ENCODE results near the gene OR51T1.
"Not testable (repeated sequence)": the region's sequence is repeated elsewhere in the genome, so short reads cannot be mapped to it uniquely, and the experiment has no call there.

Gene OR51T1, protein sequence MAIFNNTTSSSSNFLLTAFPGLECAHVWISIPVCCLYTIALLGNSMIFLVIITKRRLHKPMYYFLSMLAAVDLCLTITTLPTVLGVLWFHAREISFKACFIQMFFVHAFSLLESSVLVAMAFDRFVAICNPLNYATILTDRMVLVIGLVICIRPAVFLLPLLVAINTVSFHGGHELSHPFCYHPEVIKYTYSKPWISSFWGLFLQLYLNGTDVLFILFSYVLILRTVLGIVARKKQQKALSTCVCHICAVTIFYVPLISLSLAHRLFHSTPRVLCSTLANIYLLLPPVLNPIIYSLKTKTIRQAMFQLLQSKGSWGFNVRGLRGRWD

GRCh38 chr11:4881860-4882500 lies at the start of gene OR51T1:
TSS of gene OR51T1 (plus strand) at chr11:4881900. CDS start at chr11:4881900, 0 bp downstream.
- DNase-seq: no peak

GRCh38 chr11:4839851-4840549 lies 41.7 kb upstream of the OR51T1 start:
- no peak for DNase-seq

DNA sequence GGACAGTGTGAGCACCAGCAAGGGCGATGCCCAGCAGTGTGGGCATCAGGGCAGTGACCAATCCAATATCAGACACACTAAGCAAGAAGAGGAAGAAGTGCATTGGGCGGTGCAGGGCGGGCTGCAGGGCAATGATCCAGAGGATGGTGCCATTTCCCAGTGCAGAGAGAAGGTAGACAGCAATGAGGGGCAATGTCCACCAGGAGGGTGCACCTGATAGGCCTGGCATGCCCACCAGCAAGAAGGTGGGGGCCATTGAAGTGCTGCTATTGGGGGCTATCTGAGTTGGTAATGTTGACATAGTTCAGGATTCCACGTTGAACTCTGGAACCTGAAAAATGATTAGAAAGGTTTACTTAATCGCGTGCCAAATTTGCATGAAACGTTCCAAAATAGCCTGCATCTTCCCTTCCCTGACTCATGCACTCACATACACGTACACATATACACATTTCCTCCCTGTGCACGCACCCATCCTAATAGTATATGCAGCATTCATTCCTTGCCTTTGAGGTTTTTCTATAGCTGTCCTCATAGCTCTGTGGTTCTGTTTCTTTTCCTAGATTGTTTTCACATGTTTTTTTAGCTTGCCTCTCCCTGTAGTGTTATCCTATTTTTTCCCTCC lies 32.7 kb upstream of the OR51T1 start, which contains the start of gene OR51S1:
Gene OR51S1 (minus strand): TSS at position 301 of the 625 bp plus-strand sequence. CDS start 0 bp downstream, at position 301.
- no peak for DNase-seq

- DNase-seq: peak; percentile 81
Observed at GRCh38 chr11:4851033-4851432, 30.7 kb upstream of the OR51T1 start.

DNA sequence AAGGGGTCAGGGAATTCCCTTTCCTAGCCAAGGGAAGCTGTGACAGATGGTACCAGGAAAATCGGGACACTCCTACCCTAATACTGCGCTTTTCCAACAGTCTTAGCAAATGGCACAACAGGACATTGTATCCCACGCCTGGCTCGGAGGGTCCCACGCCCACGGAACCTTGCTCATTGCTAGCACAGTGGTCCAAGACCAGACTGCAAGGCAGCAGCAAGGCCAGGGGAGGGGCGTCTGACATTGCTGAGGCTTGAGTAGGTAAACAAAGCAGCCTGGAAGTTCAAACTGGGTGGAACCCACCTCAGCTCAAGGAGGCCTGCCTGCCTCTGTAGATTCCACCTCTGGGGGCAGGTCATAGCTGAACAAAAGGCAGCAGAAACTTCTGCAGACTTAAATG lies 27.4 kb upstream of the OR51T1 start:
- DNase-seq: not testable (repeated sequence)

GRCh38 chr11:4862447-4863236 lies 19.1 kb upstream of the OR51T1 start:
- no peak for DNase-seq

DNA sequence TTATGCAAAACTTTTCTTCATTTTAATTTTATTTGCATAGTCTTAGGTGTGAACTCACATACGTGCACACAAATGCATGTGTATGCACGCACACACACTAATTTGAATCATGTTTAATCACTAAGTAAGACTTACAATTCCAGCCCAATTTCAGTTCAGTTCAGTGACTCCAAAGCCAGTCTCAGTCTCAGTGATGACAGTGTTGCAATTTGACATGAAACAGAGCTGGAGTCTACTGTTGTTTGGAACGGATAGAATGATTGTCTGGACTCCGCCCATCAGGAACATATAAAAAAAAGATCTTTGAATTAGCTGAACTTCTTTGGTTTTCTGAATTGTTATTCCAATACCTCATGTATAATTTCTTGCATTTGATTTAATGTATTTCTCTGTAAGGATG lies 17.8 kb upstream of the OR51T1 start:
- no peak for DNase-seq

DNA sequence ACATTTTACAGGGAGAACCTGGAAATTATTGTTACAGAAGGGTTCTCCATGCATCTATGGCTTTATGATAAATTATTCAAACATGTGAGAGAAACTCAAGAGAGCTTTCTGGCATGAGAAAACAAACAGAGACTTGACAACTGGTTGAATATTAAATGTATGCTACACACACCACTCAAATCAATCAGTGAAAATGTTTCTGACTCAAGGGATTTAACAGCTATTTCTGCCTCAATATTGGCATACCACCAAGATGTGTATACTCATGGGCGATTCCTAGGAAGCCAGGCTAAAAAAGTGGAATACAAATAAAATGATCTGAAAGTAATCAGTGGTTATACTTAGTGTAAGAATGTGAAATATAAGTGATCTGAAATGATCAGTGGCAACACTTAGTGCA lies 15.8 kb upstream of the OR51T1 start:
- DNase-seq: no peak

GRCh38 chr11:4881188-4881587 lies 512 bp upstream of the OR51T1 start:
- DNase-seq: no peak

GRCh38 chr11:4882543-4882942 lies 843 bp downstream of the OR51T1 start:
- no peak for DNase-seq

- DNase-seq: no peak
Observed at GRCh38 chr11:4884361-4884760, 2.7 kb downstream of the OR51T1 start.

- DNase-seq: no peak
Observed at GRCh38 chr11:4886186-4886585, 4.5 kb downstream of the OR51T1 start.

DNA sequence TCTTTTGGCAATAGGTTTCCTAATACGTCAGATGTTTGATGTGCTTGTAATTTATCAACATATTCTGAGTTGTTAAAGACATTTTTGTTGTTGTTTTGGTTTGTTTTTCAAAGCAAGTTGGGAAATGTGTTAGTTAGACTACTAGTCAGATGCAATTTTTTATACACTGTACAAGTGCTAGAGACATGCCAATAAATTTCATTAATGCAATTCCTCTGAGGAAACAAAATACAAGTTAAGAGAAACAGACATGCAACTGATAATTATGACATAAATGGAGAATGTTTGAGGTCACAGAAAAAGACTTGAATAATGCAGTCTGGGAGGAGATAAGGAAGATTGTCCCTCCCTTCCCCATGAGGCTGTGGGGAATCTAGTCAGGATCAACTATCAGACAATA lies 5.9 kb downstream of the OR51T1 start:
- peak; percentile 11 for DNase-seq

- DNase-seq: no peak
Observed at GRCh38 chr11:4890279-4890678, 8.6 kb downstream of the OR51T1 start.

DNA sequence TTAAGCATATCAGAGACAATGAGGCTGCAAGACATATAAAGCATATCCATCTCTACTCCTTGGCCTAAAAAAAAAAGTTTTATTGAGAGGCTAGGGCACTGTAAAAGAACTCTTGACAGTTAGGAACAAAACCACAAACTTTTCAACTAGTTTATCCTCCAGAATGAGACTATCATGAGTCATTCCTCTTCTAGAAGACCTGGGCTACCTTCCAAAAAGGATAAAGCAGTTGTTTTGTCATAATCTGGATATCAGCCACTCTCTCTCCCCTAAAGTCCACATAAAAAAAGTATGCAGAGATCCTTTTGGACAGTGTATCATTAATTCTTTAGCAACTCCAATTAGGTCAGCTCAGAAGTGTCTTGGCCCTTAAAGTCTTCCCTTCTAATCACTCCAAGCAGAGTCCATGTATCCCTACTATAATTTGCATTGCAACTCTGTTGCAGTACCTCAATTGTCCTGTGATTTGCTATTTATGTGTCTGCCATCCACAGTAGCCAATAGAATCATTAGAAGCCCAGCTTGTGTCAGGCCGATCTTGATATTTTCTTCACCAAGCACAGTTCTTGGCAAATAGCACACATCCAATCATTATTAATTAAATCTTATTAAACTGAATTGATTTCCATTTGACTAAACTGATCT lies 10.4 kb downstream of the OR51T1 start:
- peak; percentile 68 for DNase-seq

- DNase-seq: no peak
Observed at GRCh38 chr11:4903484-4903883, 21.8 kb downstream of the OR51T1 start, which contains the start of gene OR51A7. TSS of gene OR51A7 (plus strand) at chr11:4903783. CDS start at chr11:4907370, 3,587 bp downstream.

GRCh38 chr11:4916581-4916980 lies 34.9 kb downstream of the OR51T1 start:
- no peak for DNase-seq

DNA sequence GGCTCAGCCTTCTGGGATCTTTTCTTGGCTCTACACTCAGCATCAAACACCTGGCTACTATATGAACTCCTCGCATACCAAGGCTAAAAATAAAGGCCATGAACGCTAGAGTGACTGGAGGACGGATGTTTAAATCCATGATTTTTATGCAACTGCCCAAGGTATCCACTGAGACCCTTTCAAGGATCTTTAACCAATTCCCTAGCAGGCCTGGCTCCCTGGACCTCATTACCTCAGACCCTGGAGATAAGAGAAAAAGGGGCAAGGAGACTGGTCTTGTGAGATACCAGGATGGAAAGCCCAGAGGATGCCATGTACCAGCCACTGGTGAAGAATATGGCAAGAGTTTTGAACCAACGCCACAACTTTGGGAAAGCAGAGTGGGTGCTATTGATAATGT lies 37.5 kb downstream of the OR51T1 start, which contains the start of gene OR51G2:
Gene OR51G2 (minus strand): TSS at position 101 of the 400 bp plus-strand sequence. CDS start 3,687 bp downstream, outside the sequence.
- no peak for DNase-seq

DNA sequence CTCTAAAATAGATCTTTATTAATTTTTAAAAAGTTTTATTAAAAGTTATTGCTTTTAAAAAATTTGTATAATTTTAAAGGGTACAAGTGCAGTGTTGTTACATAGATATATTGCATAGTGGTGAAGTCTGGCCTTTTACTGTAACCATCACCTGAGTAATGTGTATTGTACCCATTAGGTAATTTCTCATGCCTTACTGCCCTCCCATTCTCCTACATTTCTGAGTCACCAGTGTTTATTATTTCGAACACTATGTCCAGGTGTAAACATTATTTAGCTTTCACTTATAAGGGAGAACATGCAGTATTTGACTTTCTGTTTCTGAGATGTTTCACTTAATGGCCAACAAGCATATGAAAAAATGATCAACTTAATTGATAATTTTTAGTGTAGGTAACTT lies 40.1 kb downstream of the OR51T1 start:
- no peak for DNase-seq

GRCh38 chr11:4922304-4922703 lies 40.6 kb downstream of the OR51T1 start:
- no peak for DNase-seq

DNA sequence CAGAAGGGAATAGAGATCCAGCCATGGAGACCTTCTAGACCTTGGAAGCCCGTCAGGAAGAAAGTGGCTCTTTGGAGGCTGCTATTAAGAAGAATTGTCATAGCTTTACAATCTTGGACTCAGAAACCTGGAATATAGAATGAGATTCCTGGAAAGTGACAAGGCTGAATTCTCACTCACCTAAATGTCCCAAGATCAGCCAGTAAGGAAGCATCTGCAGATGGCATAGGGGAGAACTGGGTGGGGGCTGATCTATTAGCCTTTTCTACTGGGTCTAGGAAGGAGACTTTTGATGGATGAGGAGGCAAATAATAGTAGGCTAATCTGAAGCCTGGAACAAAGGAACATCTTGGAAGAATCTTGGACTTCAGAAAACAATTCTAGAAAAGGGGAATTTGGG lies 42.5 kb downstream of the OR51T1 start, which contains the start of gene OR51G1:
Gene OR51G1 (minus strand): TSS at position 101 of the 400 bp plus-strand sequence. CDS start 0 bp downstream, at position 101.
- no peak for DNase-seq

- no peak for DNase-seq
Observed at GRCh38 chr11:4926608-4927007, 44.9 kb downstream of the OR51T1 start.
